Measurements from ENCODE around the gene DENND2A.

The DENND2A gene

GRCh38 chr7:140655511-140656408 lies 15.1 kb upstream of the DENND2A start:
- H3K4me3 ChIP-seq (ENCODE audit: low read depth, low read length) = no peak overlapping the region
- ChIA-PET POLR2A (no interaction called here), CTCF (interaction anchor here (0.6 to 3.0 kb wide), 11 partner anchors 17 to 878 kb away, joined by 3 to 76 read pairs (median 4); no protein-coding TSS in a partner anchor)
- no peak for TF ChIP-seq CTCF (IDR thresholded peaks at IDR 0.05; ENCODE audit: insufficient read depth, low read length, missing control alignments)
- DNase-seq (ENCODE audit: low read depth, low spot score) = no peak

GRCh38 chr7:140654661-140655060 lies 14.0 kb upstream of the DENND2A start:
- H3K4me3 ChIP-seq (ENCODE audit: low read depth, low read length) = no peak overlapping the region
- CTCF ChIA-PET = interaction anchor here (1.3 to 9.6 kb wide), 10 partner anchors 98 to 358 kb away, joined by 3 to 309 read pairs (median 15); no protein-coding TSS in a partner anchor
- POLR2A ChIA-PET = no interaction called here
- TF ChIP-seq CTCF (IDR thresholded peaks at IDR 0.05; ENCODE audit: insufficient read depth, low read length, missing control alignments) = no peak
- DNase-seq (ENCODE audit: low read depth, low spot score) = no peak

GRCh38 chr7:140654109-140654387 lies 13.4 kb upstream of the DENND2A start:
- no peak for DNase-seq (ENCODE audit: low read depth, low spot score)
- CTCF ChIA-PET = interaction anchor here (0.6 to 9.6 kb wide), 32 partner anchors 12 to 880 kb away, joined by 3 to 309 read pairs (median 4); no protein-coding TSS in a partner anchor
- POLR2A ChIA-PET = interaction anchor here (1.4 kb wide), 1 partner anchor 136 kb away, joined by 3 read pairs; no protein-coding TSS in a partner anchor
- TF ChIP-seq CTCF (IDR thresholded peaks at IDR 0.05; ENCODE audit: insufficient read depth, low read length, missing control alignments) = no peak
- H3K4me3 ChIP-seq (ENCODE audit: low read depth, low read length) = no peak overlapping the region

- no peak overlapping the region for H3K4me3 ChIP-seq (ENCODE audit: low read depth, low read length)
- DNase-seq (ENCODE audit: low read depth, low spot score) = no peak
- ChIA-PET CTCF (interaction anchor here (0.6 to 9.6 kb wide), 41 partner anchors 9 to 881 kb away, joined by 3 to 309 read pairs (median 4); no protein-coding TSS in a partner anchor), POLR2A (interaction anchor here (0.6 to 1.4 kb wide), 2 partner anchors 136 to 1625 kb away, joined by 3 read pairs; no protein-coding TSS in a partner anchor)
- peak; percentile 76 for TF ChIP-seq CTCF (IDR thresholded peaks at IDR 0.05; ENCODE audit: insufficient read depth, low read length, missing control alignments)
These were observed 12.9 kb upstream of the DENND2A start for GRCh38 chr7:140653319-140654108.

- ChIA-PET POLR2A (no interaction called here), CTCF (interaction anchor here (1.1 to 9.6 kb wide), 4 partner anchors 9 to 148 kb away, joined by 3 to 309 read pairs (median 4); partner anchors contain the start of gene DENND2A)
- no peak overlapping the region for H3K4me3 ChIP-seq (ENCODE audit: low read depth, low read length)
- TF ChIP-seq CTCF (IDR thresholded peaks at IDR 0.05; ENCODE audit: insufficient read depth, low read length, missing control alignments) = no peak
- DNase-seq (ENCODE audit: low read depth, low spot score) = no peak
These were observed 9.8 kb upstream of the DENND2A start for GRCh38 chr7:140650367-140650766.

All from AG04449 (cell line).